HepG2 (cell line): Measurements from ENCODE around the gene SLC25A38. TPM values are rescaled to one million over a fixed set of nuclear protein-coding genes. Genes with fewer than 3 reads are reported as not detected.

Experiments used
- ARHGAP35 ChIP-seq: sonication (generic); formaldehyde crosslinking; IDR thresholded peaks from 2 replicates; pipeline ENCODE4 v1.9.0; 2022; ENCODE audit warnings: mild to moderate bottlenecking, inconsistent platforms, moderate library complexity, missing genetic modification reagents, borderline replicate concordance
- EED ChIP-seq: sonication (generic); formaldehyde crosslinking; IDR thresholded peaks from 2 replicates; pipeline ENCODE4 v1.5.0; 2020; ENCODE audit warnings: mild to moderate bottlenecking, missing genetic modification reagents
- FOXO1 ChIP-seq: sonication (generic); formaldehyde crosslinking; IDR thresholded peaks from 2 replicates; pipeline ENCODE4 v1.4.0; 2020; ENCODE audit warnings: missing genetic modification reagents
- HOXA3 ChIP-seq: sonication (generic); formaldehyde crosslinking; IDR thresholded peaks from 2 replicates; pipeline ENCODE4 v1.5.0; 2020; ENCODE audit warnings: missing genetic modification reagents
- MED8 ChIP-seq: sonication (generic); formaldehyde crosslinking; IDR thresholded peaks from 2 replicates; pipeline ENCODE4 v1.8.1; 2023; ENCODE audit warnings: mild to moderate bottlenecking, missing genetic modification reagents; ENCODE audit not compliant: insufficient replicate concordance
- POLR2AphosphoS5 ChIP-seq: IDR thresholded peaks from 2 replicates; pipeline ENCODE4 v1.6.1; 2012; ENCODE audit warnings: low read depth, low read length
- RBM39 ChIP-seq: fragments of 200-400 bp; formaldehyde crosslinking; IDR thresholded peaks from one replicate; pipeline ENCODE4 v1.6.1; 2018; ENCODE audit warnings: antibody characterized with exemption, mild to moderate bottlenecking, low read depth, low read length; ENCODE audit not compliant: poor library complexity, severe bottlenecking
- REXO4 ChIP-seq: sonication (generic); formaldehyde crosslinking; IDR thresholded peaks from 2 replicates; pipeline ENCODE4 v1.8.0; 2022; ENCODE audit warnings: missing genetic modification reagents, mild to moderate bottlenecking, borderline replicate concordance
- SALL1 ChIP-seq: sonication (generic); formaldehyde crosslinking; IDR thresholded peaks from 2 replicates; pipeline ENCODE4 v1.8.0; 2022; ENCODE audit warnings: mild to moderate bottlenecking, missing genetic modification reagents
- SIN3B ChIP-seq: fragments of 150-350 bp; IDR thresholded peaks from 2 replicates; pipeline ENCODE4 v1.6.1; 2014; ENCODE audit warnings: low read length
- SMC3 ChIP-seq: IDR thresholded peaks from 2 replicates; pipeline ENCODE4 v1.6.1; 2011; ENCODE audit warnings: low read length, improper control_type of control experiment
- TARDBP ChIP-seq: sonication (generic); formaldehyde crosslinking; IDR thresholded peaks from 2 replicates; pipeline ENCODE4 v1.8.0; 2022; ENCODE audit warnings: mild to moderate bottlenecking, missing genetic modification reagents
- TEAD2 ChIP-seq: sonication (generic); formaldehyde crosslinking; IDR thresholded peaks from 2 replicates; pipeline ENCODE4 v1.9.0; 2021; ENCODE audit warnings: missing genetic modification reagents
- TFDP2 ChIP-seq: sonication (generic); formaldehyde crosslinking; IDR thresholded peaks from 2 replicates; pipeline ENCODE4 v1.4.0; 2020; ENCODE audit warnings: missing genetic modification reagents
- ZNF12 ChIP-seq: sonication (generic); formaldehyde crosslinking; IDR thresholded peaks from 2 replicates; pipeline ENCODE4 v1.5.0; 2020; ENCODE audit warnings: missing genetic modification reagents
- ZNF501 ChIP-seq: sonication (generic); formaldehyde crosslinking; IDR thresholded peaks from 2 replicates; pipeline ENCODE4 v1.5.1; 2020; ENCODE audit warnings: mild to moderate bottlenecking, moderate library complexity, missing genetic modification reagents
- ZNF569 ChIP-seq: sonication (generic); formaldehyde crosslinking; IDR thresholded peaks from 2 replicates; pipeline ENCODE4 v1.5.0; 2020; ENCODE audit warnings: mild to moderate bottlenecking, missing genetic modification reagents, moderate library complexity, borderline replicate concordance
- ZSCAN29 ChIP-seq: sonication (generic); formaldehyde crosslinking; conservative IDR thresholded peaks from 2 replicates; pipeline ENCODE4 v1.4.0; 2020; ENCODE audit warnings: mild to moderate bottlenecking, missing genetic modification reagents
- polyA plus RNA-seq, 8 experiments: library from polyadenylated mRNA; depleted of rRNA in 3 of 8; stranded (reverse) in 7 of 8; unstranded in 1 of 8; fragments of >200 nt; fragmentation: Illumina TruSeq in 4 of 8; extraction: Trizol in 4 of 8; gene quantifications; 2 replicates each; pipeline versions ENCODE4 v1.2.1 to v1.2.3, GENCODE V29; 2011 to 2016; ENCODE audit warnings: low read depth in 4 of 8, missing spikeins in 1 of 8, mixed read lengths in 1 of 8; ENCODE audit not compliant: insufficient read depth in 1 of 8
- total RNA-seq, 5 experiments: library from RNA; depleted of rRNA; stranded (reverse); fragments of >200 nt; fragmentation: Illumina TruSeq; extraction: Trizol; gene quantifications; 2 replicates each; pipeline ENCODE4 v1.2.3, GENCODE V29; 2016; ENCODE audit warnings: low read depth in 1 of 5
- TF ChIP-seq, protein P1 (sequence below): sonication (generic); formaldehyde crosslinking; IDR thresholded peaks from 2 replicates; pipeline ENCODE4 v1.4.0; 2020; ENCODE audit warnings: missing genetic modification reagents, borderline replicate concordance
- TF ChIP-seq, protein P2 (sequence below): sonication (generic); formaldehyde crosslinking; IDR thresholded peaks from 2 replicates; pipeline ENCODE4 v1.4.0; 2020; ENCODE audit warnings: mild to moderate bottlenecking, missing genetic modification reagents
- TF ChIP-seq, protein P3 (sequence below): IDR thresholded peaks from 2 replicates; pipeline ENCODE4 v1.6.1; 2018; ENCODE audit warnings: missing genetic modification reagents

SLC25A38 gene
- total and polyA plus RNA-seq, 2 of the 13 experiments (the other 11 are each of a cell fraction or from before 2014, with no cell fraction given) = 32.5 to 35.4 TPM

DNA sequence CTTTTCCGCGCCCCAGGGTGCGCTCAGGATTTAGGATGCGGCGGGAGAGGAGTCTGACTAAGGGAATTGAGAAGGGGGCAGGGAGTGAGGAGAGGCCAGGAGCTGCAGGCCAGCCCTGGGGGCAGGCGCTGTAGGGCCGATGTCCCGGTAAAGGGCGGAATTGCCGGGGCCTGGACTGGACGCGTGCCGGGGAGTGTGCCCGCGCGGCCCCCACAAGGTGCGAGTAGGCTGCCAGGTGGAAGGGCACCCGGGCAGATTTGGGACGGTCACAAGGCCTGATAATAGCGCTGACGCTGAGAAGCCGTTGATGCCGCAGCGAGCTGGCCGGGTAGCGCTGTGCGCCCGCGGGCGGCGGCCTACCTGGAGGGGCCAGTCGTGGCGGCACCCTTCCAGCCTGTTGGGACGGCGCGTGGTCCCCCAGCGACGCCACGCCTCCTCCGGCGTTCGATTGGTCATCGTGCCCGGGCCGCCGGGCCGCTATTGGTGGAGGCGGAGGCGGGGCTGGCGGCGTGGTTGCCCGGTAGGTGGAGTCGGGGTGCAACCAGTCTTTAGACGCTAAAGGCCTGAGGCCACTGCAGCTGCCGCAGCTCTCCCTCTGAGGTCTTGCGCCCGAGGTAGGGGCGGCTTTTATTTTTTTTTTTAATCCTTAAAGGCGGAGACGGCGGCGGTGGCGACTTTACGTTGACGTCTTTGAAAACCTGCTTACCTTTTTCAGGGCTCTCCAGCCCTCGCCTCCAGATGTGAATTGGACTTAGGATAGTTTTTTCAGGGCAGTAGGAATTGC lies 903 bp downstream of the SLC25A38 start (continued):
- TF ChIP-seq, protein P1, sequence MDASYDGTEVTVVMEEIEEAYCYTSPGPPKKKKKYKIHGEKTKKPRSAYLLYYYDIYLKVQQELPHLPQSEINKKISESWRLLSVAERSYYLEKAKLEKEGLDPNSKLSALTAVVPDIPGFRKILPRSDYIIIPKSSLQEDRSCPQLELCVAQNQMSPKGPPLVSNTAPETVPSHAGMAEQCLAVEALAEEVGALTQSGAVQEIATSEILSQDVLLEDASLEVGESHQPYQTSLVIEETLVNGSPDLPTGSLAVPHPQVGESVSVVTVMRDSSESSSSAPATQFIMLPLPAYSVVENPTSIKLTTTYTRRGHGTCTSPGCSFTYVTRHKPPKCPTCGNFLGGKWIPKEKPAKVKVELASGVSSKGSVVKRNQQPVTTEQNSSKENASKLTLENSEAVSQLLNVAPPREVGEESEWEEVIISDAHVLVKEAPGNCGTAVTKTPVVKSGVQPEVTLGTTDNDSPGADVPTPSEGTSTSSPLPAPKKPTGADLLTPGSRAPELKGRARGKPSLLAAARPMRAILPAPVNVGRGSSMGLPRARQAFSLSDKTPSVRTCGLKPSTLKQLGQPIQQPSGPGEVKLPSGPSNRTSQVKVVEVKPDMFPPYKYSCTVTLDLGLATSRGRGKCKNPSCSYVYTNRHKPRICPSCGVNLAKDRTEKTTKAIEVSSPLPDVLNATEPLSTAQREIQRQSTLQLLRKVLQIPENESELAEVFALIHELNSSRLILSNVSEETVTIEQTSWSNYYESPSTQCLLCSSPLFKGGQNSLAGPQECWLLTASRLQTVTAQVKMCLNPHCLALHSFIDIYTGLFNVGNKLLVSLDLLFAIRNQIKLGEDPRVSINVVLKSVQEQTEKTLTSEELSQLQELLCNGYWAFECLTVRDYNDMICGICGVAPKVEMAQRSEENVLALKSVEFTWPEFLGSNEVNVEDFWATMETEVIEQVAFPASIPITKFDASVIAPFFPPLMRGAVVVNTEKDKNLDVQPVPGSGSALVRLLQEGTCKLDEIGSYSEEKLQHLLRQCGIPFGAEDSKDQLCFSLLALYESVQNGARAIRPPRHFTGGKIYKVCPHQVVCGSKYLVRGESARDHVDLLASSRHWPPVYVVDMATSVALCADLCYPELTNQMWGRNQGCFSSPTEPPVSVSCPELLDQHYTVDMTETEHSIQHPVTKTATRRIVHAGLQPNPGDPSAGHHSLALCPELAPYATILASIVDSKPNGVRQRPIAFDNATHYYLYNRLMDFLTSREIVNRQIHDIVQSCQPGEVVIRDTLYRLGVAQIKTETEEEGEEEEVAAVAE (CRISPR knock-in tag) = 0 out of 2 replicates have a peak, but pooled peaks have one; percentile 6
- TF ChIP-seq ZNF12 (CRISPR knock-in tag) (0 out of 2 replicates have a peak, but pooled peaks have one; percentile 31), SMC3 (no peak), TFDP2 (CRISPR knock-in tag) (no peak), FOXO1 (CRISPR knock-in tag) (no peak), ZNF501 (CRISPR knock-in tag) (peak; percentile 11; the same call in 1 of the 2 replicates), TEAD2 (0 out of 2 replicates have a peak, but pooled peaks have one; percentile 2), ZSCAN29 (CRISPR knock-in tag) (0 out of 2 replicates have a peak, but pooled peaks have one; percentile 39), EED (CRISPR knock-in tag) (peak; percentile 63; the same call in 1 of the 2 replicates), HOXA3 (CRISPR knock-in tag) (peak; percentile 46; the same call in 1 of the 2 replicates), TARDBP (no peak), ZNF569 (no peak), MED8 (CRISPR knock-in tag) (no peak), REXO4 (no peak), RBM39 (no peak), SIN3B (no peak), POLR2AphosphoS5 (peak; percentile 50), ARHGAP35 (CRISPR knock-in tag) (peak; percentile 93; the same call in 1 of the 2 replicates), SALL1 (CRISPR knock-in tag) (peak; percentile 63)
- TF ChIP-seq, protein P2, sequence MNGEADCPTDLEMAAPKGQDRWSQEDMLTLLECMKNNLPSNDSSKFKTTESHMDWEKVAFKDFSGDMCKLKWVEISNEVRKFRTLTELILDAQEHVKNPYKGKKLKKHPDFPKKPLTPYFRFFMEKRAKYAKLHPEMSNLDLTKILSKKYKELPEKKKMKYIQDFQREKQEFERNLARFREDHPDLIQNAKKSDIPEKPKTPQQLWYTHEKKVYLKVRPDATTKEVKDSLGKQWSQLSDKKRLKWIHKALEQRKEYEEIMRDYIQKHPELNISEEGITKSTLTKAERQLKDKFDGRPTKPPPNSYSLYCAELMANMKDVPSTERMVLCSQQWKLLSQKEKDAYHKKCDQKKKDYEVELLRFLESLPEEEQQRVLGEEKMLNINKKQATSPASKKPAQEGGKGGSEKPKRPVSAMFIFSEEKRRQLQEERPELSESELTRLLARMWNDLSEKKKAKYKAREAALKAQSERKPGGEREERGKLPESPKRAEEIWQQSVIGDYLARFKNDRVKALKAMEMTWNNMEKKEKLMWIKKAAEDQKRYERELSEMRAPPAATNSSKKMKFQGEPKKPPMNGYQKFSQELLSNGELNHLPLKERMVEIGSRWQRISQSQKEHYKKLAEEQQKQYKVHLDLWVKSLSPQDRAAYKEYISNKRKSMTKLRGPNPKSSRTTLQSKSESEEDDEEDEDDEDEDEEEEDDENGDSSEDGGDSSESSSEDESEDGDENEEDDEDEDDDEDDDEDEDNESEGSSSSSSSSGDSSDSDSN (CRISPR knock-in tag) = peak; percentile 90
- TF ChIP-seq, protein P3, sequence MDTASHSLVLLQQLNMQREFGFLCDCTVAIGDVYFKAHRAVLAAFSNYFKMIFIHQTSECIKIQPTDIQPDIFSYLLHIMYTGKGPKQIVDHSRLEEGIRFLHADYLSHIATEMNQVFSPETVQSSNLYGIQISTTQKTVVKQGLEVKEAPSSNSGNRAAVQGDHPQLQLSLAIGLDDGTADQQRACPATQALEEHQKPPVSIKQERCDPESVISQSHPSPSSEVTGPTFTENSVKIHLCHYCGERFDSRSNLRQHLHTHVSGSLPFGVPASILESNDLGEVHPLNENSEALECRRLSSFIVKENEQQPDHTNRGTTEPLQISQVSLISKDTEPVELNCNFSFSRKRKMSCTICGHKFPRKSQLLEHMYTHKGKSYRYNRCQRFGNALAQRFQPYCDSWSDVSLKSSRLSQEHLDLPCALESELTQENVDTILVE (CRISPR knock-in tag) = no peak
